NCI-H1092 (cell line): ENCODE data around the gene ADAMTSL5.
"Not testable (repeated sequence)": the region's sequence is repeated elsewhere in the genome, so short reads cannot be mapped to it uniquely, and the experiment has no call there.

Source experiments
- DNase-seq: peaks from one replicate; lab custom pipeline; 2025; lab: John Stamatoyannopoulos, UW

ADAMTSL5 gene, protein sequence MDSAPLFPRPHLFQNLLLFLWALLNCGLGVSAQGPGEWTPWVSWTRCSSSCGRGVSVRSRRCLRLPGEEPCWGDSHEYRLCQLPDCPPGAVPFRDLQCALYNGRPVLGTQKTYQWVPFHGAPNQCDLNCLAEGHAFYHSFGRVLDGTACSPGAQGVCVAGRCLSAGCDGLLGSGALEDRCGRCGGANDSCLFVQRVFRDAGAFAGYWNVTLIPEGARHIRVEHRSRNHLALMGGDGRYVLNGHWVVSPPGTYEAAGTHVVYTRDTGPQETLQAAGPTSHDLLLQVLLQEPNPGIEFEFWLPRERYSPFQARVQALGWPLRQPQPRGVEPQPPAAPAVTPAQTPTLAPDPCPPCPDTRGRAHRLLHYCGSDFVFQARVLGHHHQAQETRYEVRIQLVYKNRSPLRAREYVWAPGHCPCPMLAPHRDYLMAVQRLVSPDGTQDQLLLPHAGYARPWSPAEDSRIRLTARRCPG

DNA sequence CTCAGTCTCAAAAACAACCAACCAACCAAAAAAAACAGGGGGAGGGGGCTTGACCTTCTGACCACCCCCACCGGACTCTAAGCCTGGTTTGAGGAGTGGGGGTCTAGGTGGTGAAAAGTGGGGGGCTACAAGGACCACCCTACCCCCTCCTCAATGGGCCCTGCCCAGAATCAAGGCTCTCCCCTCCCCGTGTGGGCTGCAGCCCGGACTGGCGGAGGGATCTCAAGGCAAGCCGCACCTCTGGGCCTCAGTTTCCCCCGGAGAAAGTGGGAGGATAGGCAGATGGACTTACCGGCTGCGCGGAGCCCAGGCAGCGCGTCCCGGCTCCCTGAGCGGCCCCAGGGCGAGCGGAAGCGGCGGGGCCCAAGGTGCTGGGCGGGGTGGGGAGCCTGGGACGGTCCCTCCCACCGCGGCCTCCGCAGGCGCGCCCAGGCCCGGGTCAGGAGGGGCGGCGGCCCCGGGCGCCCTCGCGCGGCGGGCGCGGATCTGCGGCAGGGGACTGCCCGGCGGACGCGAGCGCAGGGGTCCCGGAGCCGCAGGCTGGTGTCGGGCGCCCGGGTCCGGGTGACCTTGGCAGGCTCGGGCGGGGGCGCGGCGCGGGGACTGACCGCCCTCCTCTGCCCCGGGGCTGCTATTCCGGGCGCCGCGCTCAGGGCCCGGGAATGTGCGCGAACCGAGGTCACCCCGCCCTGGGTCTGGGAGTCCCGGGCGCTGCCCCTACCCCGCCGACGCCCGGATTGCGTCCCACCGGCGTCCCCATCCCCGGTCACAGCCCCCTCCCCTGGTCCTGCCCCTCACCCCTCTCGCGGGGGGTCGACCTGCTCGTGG lies at the start of gene ADAMTSL5:
Gene ADAMTSL5, minus strand, starts transcription at position 349 of the 828 bp plus-strand sequence. CDS start 2,076 bp downstream, outside the sequence.
- no peak for DNase-seq

DNA sequence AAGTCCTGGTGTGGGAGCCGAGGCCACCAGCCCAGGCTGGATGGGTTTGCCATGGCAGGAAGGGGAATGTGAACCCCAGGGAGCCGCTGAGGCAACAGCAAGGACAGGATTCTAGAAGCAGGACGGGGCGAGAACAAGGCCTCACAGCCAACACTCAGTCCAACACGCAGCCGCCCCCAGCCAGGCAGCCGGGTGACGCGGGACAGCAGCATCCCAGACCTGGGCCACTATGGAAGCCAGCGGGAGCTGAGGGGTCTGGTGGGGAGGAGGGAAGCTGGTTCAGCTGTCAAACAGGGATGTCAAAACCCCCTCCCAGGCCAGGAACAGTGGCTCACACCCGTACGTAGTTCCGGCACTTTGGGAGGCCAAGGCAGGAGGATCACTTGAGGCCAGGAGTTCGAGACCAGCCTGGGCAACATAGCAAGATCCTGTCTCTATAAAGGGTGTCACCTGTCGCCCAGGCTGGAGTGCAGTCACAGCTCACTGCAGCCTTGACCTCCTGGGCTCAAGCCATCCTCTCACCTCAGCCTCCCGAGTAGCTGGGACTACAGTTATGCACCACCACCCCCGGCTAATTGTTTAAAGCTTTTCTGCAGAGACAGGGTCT lies 48.5 kb upstream of the ADAMTSL5 start:
- DNase-seq: no peak

DNA sequence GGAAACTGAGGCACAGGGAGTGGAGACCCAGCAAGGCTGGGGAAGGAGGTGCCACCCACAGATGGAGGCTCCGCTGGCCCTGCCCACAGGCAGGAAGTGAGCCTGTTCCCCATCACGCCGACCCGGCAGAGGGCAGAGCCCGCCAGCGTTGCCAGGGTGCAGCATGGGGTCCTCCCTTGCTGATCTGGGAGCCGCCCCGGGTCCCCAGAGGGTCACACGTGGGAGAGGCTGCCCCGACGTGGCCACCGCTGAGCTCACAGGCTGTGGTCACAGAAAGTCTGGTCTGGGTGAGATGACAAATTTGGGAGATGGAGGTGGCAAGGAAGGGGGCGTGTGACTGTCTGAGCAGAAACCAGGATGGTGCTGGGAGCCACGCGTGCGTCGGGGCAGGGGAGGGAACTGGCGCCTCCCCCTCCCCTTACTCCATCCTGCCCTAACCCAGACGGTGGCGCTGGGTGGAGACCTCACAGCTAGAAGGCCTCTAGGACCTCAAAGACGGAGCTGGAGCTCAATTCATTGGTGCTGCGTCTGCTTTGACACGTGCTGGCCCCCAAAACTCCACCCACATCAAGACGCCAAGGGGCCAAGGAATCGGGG lies 47.6 kb upstream of the ADAMTSL5 start:
- no peak for DNase-seq

DNA sequence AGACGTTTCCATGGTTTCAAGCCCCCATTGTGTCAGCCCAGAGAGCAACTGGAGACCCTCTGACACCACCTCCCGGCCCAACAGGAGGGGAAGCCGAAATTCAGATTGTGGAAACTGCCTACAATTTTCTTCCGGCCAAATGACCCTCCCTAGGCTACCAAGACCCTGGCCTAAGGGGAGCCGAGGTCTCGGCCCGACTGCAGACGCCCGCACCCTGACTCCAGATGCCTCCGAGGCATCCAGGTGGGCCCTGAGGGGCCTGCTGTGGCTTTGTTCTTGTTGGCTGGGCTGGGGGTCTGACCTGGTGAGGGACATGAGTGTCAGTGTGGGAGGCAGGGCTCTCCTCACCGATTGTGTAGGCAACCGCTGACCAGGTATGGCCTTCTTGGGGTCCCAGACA lies 45.7 kb upstream of the ADAMTSL5 start:
- no peak for DNase-seq

DNA sequence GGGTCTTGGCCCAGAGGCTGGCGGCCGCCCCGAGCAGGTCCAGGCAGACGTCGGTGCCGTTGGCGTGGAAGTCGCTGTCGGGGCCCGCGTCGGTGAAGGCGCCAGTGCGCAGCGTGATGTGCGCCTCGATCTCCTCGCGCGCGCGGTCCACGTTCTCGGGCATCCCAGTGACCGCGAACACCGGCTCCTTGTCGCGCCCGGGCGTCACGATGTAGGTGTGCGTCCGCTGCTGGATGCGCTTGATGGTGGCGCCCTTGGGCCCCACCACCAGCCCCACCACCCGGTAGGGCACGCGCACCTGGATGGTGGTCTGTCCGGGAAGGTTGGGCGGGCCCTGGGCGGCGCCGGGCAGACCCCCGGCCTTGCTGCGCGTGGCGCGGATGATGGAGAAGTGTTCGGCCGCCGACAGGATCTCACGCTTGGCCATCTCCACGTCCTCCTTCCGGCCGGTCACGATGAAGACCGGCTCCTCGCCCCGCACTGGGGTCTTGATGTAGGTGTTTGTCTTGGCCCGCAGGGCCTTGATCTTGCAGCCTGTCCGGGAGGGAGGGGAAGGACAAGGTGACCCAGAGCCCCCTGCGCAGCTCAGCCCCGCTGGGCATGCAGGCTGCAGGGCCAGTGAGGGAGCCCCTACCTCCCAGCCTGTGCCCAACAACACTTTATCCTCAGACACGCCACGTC lies 43.7 kb upstream of the ADAMTSL5 start:
- DNase-seq: no peak

DNA sequence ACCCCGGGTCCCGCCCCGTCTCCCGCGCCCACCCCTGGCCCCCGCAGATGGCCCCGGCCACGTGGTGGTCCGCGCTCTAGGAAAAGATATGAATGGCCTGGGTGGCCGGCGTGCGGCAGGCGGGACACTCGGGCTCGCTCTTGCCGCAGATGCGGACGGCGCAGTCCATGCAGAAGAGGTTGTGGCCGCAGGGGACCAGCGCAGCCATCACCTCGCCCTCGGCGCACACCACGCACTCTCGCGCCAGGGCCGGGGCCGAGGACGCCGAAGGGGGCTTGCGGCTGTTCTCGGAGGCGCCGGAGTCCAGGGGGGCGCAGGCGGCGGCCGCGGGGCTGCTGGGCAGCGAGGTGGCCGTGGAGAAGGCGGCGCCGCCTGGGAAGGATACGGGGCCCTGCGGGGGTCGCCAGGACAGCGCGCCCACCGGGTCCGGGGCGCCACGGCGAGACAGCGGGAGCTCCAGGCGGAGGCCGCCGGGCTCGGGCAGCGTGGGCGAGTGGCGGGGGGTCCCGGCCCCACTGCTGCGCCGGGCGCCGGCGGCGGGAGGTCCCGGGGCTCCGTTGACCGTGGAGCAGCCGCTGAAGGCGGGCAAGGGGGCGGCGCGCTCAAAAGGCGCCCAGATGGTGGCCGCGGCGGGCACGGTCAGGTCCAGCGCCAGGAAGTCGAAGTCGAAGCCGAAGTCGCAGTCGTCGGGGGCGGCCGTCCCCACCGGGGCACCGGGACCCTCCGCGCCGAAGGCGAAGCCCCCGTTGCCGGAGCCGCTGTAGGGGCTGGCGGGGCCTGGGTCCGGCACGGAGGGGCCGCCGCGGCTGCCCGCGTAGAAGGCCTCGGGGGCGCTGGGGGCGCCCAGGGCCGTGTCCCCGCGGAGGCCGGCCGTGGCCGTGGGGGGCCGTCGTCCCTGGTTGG lies 42.9 kb upstream of the ADAMTSL5 start:
- no peak for DNase-seq

DNA sequence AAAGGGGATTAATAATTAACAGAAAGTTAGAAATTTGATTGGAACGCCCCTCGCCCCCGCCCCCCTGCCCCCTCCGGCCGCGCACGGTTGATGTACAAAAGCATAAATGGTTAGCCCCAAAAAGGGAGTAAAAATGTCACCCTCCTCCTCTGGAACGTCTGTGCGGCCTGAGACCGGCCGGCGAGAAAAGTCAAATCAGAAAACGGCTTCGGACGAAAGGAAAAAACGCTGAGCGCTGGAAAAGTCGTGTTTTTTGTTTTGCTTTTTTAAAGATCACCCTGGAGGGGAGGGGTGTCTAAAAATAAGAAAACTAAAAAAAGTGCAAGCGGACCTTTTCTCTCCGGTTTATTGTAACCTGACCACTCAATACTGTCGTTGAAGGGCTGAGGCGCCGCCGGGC lies 42.1 kb upstream of the ADAMTSL5 start:
- DNase-seq: no peak

DNA sequence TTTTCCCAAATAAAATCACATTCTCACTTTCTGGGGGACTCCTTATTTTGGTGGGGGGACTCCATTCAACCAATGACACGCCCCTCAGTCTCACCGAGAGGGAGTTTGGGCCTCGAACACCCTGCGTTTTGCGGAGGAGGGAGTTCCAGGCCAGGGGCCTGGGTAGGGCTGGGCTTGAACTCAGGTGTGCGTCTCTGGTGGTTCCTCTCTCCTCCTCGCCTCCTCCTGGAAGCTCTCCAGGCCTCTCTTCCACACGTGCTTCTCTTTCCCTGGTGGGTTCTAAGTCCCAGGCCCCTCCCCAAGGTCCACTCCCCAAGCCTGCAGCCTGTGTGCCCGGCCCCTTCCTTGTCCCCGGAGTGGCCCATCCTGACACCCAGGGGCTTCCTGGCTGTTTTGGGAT lies 40.6 kb upstream of the ADAMTSL5 start:
- DNase-seq: no peak

DNA sequence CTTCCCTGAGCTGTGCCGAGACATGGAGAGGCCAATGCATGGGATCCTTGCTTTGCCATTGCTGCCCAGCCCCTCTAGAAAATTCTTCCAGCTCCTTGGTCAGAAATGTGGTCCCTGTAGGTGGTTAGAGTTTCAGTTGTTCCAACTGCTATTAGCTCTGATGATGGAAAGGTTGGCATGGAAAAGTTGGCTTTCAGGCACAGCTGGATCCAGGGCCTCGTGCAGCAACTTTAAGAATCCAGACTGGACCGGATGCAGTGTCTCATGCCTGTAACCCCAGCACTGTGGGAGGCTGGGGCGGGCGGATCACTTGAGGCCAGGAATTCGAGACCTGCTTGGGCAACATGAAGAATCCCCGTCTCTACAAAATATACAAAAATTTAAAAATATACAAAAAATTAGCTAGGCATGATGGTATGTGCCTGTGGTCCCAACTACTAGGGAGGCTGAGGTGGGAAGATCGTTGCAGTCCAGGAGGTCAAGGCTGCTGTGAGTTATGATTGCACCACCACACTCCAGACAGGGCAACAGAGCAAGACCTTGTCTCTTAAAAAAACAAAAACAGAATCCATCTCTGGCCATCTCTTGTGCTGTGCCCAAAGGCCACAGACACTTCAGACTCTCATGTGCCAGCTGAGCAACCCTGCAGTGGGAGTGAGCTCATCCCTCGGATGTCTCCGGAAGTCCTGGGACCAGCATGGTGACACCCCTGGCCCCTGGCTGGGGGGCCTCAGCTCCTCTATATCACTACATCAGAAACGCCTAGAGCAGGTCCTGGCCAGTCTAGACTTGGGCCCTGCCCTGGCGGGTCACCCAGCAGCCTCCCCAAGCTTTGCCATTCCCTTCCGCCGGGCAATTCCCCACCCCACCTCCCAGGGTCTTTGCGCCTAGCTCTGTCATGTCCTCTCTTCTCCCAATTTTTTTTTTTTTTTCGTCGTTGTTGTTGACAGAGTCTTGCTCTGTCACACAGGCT lies 38.5 kb upstream of the ADAMTSL5 start:
- no peak for DNase-seq

DNA sequence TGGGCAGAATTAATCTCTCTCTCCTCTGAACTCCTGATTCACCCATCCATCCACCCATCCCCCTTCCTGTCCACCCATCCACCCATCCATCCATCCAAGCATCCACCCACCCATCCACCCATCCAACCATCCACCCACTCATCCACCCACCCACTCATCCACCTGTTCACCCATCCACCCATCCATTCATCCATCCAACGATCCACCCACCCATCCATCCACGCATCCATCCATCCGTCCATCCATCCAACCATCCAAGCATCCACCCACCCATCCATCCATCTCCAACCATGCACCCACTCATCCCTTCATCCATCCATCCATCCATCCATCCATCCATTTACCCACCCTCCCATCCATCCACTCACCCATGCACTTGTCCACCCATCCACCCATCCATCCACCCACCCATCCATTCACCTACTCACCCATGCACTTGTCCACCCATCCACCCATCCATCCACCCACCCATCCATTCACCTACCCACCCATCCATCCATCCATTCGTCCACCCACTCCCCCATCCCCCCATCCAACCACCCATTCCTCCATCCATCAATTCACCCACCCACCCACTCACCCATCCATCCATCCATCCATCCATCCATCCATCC lies 36.6 kb upstream of the ADAMTSL5 start:
- DNase-seq: no peak

DNA sequence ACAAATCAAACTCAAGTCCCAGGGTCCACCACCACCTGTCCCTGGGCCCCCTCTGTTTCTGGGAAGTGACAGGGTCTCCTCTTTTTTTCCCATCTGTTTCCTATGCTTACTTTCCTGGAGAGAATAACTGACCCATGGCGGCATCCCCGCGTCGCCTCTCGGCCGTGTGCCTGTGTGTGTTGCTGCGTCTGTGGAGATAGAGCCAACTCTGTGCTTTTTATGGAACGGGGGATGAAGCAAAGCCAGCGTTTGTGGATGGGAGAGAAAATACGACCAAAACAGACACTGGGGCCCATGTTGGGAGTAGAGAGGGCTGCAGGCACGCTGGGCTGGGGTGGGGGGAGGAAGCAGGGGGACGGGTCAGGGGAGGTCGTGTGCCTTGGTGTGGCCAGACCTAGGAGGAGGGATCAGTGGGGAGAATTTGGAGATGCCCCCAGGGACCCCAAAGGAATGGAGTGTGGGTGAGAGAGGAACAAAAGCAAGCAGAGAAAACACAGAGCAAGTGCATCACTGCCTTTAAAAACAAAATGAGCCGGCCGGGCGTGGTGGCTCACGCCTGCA lies 27.6 kb upstream of the ADAMTSL5 start:
- DNase-seq: no peak

DNA sequence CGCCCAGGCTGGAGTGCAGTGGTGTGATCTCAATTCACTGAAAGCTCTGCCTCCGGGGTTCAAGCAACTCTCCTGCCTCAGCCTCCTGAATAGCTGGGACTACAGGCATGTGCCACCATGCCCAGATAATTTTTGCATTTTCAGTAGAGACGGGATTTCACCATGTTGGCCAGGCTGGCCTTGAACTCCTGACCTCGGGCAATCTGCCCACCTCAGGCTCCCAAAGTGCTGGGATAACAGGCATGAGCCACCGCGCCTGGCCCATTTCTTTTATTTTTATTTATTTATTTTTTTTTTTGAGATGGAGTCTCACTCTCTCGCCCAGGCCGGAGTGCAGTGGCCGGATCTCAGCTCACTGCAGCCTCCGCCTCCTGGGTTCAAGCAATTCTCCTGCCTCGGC lies 26.9 kb upstream of the ADAMTSL5 start:
- not testable (repeated sequence) for DNase-seq

DNA sequence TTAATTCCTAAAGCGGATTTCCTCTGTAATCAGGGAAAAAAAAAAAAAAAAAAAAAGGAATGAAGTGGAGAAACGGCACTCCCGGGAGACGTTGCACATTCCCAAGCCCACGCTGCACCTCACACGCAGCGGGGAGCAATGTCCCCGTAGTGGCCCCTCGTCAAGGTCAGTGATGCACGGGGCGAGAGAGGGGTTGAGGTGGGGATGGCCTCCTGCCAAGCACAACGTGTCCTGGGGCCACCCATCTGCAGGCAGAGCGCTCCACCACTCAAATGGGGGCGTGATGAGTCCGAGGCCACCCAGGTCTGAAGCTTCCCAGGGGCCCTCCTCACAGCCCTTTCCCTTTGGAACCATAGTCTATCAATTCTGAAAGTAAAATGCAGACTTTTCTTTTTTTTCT lies 26.2 kb upstream of the ADAMTSL5 start:
- no peak for DNase-seq

DNA sequence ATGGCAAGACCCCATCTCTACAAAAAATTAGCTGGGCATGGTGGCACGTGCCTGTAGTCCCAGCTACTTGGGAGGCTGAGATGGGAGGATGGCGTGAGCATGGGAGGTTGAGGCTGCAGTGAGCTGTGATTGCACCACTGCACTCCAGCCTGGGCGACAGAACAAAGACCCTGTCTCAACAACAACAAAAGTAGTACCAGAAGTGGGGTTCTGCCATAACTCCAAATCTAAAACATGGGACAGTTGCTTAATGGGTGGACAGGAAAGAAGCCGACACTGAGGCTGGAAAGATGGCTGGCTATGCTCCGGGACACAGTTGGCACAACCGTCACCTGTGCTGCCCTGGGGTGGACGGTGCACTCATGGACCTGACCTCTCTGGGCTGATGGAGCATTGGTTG lies 22.9 kb upstream of the ADAMTSL5 start:
- not testable (repeated sequence) for DNase-seq

DNA sequence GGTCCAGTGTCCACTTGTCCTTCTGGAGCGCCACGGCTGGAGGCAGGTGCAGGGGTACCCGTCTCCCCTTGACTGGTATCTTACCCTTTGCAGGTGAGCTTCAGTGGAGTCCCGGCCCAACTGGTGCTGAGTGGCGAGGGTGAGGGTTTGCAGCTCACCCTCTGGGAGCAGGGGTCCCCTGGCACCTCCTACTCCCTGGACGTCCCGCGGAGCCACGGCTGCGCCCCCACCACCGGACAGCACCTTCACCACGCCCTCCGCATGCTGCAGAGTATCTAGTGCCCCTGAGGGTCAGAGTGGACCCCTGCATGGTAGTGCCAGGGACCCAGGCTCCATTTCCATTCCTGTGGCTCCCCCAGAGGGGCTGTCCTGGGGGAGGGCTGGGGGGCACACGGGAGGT lies 22.2 kb upstream of the ADAMTSL5 start:
- no peak for DNase-seq

DNA sequence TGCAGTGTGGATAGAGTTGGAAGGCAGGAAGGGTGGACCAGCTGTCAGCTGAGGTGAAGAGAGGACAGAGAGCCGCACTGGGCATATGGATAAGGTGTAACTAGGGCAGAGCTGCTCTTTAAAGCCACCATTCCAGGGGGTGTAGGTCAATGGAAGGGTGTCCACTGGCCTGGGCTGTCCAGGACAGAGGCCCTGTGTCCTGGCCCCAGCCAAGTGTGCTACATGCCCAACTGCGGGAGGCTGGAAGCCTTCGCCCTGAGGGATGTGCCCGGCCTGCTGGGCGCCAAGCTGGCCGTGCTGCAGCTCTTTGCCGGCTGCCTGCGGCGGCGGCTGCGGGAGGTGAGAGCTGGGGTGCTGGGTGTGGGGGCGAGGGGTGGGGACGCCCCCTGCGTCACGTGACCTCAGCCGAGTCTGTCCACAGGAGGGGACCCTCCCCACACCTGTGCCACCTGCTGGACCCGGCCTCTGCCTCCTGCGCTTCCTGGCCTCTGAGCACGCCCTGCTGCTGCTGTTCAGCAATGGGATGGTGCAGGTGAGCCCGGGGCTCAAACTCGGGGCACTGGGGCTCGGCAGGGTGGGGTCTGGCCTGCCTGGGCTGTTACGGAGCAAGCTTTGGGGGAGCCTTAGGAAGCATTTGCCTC lies 20.8 kb upstream of the ADAMTSL5 start:
- no peak for DNase-seq

DNA sequence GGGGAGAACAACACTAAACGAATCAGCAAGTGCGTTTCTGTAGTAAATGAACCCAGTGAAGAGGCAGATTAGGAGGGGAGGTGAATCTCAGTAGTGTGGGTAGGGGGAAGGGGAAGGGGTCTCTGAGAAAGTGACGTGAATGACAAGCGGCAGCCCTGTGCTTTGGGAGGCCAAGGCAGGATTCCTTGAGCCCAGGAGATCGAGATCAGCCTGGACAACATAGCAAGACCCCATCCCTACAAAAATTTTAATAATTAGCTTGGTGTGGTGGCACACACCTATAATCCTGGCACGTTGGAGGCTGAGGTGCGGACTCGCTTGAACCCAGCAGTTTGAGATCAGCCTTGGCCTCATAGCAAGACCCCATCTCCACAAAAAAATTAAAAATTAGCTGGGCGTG lies 19.2 kb upstream of the ADAMTSL5 start:
- no peak for DNase-seq

DNA sequence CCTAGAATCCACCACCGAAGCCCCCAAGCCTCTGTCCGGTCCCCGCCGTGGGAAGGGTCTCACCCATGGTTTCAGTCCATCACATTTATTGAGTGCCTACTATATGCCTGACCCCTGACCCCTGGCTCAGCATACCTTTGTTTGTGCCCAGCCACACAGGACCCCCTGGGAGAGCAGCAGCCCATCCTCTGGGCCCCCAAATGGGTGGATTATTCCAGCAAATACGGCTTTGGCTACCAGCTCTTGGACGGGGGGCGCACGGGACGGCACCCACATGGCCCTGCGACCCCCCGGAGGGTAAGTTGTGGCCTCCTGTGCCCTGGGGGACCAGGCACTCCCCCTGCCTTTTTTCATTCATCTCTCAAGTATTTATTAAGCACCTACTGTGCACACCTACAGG lies 18.8 kb upstream of the ADAMTSL5 start:
- DNase-seq: no peak
